T-helper 17 cell (primary cell): ENCODE results near the gene NUP153. TPM values are rescaled to one million over a fixed set of nuclear protein-coding genes. Genes with fewer than 3 reads are reported as not detected.
"Not testable (repeated sequence)": the region's sequence is repeated elsewhere in the genome, so short reads cannot be mapped to it uniquely, and the experiment has no call there.

Source experiments
- ATAC-seq: fragments of 150-1000 bp; cut with Tn5 transposase; 2 replicates; pipeline ENCODE4 v1.10.0; 2021; ENCODE audit warnings: mild to moderate bottlenecking, moderate library complexity
- DNase-seq, 3 donors: peaks; one replicate each; pipeline versions ENCODE4 v3.0.0 to v3.0.0-alpha.2; 2020 to 2021
- H3K9me3 ChIP-seq: one replicate; pipeline ENCODE4 v1.7.0; 2013; ENCODE audit warnings: low read length, mild to moderate bottlenecking; ENCODE audit not compliant: control insufficient read depth, poor library complexity, severe bottlenecking
- H3K27ac Mint-ChIP-seq: one replicate; pipeline ENCODE4 v1.8.0; 2022; ENCODE audit warnings: mild to moderate bottlenecking, moderate library complexity, mixed read lengths
- H3K27me3 Mint-ChIP-seq: one replicate; pipeline ENCODE4 v1.8.0; 2022; ENCODE audit warnings: mixed read lengths
- H3K36me3 Mint-ChIP-seq: one replicate; pipeline ENCODE4 v1.8.0; 2022; ENCODE audit warnings: low read depth, mixed read lengths
- H3K4me1 Mint-ChIP-seq: one replicate; pipeline ENCODE4 v1.8.0; 2022; ENCODE audit warnings: mild to moderate bottlenecking, mixed read lengths
- H3K4me3 Mint-ChIP-seq: one replicate; pipeline ENCODE4 v1.8.0; 2022; ENCODE audit warnings: mild to moderate bottlenecking, moderate library complexity, mixed read lengths
- total RNA-seq, 4 donors: library from RNA in 2 of 4; stranded (reverse) in 2 of 4; gene quantifications; one replicate each; pipeline ENCODE4 v1.2.3 and lab custom pipeline; 2022 to 2026

NUP153 gene
- total RNA-seq, 2 donors from 2014 or later: 63.3 to 66.3 TPM

- no peak overlapping the region for H3K4me3 Mint-ChIP-seq
- H3K27me3 Mint-ChIP-seq: no peaks in the 10 kb centered on the region
- no peaks in the 10 kb centered on the region for H3K4me1 Mint-ChIP-seq
- H3K36me3 Mint-ChIP-seq: no peaks in the 10 kb centered on the region
- no peak for ATAC-seq
- no peak overlapping the region for H3K27ac Mint-ChIP-seq
- H3K9me3 ChIP-seq: no peaks in the 10 kb centered on the region
- no peak for DNase-seq
Observed at GRCh38 chr6:17728551-17729222, 22.0 kb upstream of the NUP153 start.

DNA sequence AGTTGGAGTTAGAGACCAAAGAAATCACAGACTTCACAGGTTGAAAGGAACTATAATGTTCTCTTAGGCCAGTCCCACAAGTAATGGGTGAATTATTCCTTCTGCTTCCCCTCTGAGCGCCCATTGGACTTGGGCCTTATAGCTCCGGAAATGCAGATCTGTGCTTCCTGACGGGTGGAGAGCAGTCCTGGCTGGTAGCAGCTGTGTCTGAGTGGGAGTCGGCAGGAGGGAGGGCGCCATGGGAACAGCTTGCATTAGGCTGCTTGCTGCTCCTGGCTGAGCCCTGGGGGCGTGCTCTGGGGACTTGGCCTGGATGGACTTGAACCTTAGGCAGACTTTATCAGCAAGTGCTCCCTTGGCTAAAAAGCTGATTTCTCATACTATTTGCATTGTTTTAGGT lies 18.4 kb upstream of the NUP153 start:
- peaks cover 2% of the 10 kb centered on the region for H3K36me3 Mint-ChIP-seq
- peaks cover 7% of the 10 kb centered on the region for H3K27me3 Mint-ChIP-seq
- H3K27ac Mint-ChIP-seq: no peak overlapping the region
- no peaks in the 10 kb centered on the region for H3K9me3 ChIP-seq
- H3K4me3 Mint-ChIP-seq: no peak overlapping the region
- ATAC-seq: no peak
- DNase-seq: no peak
- H3K4me1 Mint-ChIP-seq: peaks cover 3% of the 10 kb centered on the region

DNA sequence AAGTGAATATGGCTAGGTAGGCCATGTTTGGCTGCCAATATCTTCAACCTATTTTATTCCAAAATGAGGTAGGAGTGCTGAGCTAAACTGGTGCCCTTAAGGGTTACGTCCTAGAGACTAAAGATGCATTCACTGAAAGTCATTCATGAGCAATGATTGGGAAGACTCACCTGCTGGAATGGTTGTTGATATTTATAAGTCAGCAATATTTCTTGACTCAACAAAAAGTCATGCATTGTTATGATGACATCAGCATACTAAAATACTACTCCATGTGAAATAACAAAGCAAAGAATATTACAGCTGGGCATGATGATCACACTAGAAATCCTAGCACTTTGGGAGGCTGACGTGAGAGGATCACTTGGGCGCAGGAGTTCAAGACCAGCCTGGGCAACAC lies 17.6 kb upstream of the NUP153 start:
- H3K27me3 Mint-ChIP-seq: peaks cover 7% of the 10 kb centered on the region
- ATAC-seq (no peak), DNase-seq (no peak)
- peaks cover 3% of the 10 kb centered on the region for H3K4me1 Mint-ChIP-seq
- no peak overlapping the region for H3K27ac Mint-ChIP-seq
- peaks cover 2% of the 10 kb centered on the region for H3K36me3 Mint-ChIP-seq
- H3K4me3 Mint-ChIP-seq: no peak overlapping the region
- no peaks in the 10 kb centered on the region for H3K9me3 ChIP-seq

- H3K9me3 ChIP-seq: no peaks in the 10 kb centered on the region
- Mint-ChIP-seq H3K4me1 (peaks cover 3% of the 10 kb centered on the region), H3K36me3 (peaks cover 2% of the 10 kb centered on the region), H3K27ac (peak overlapping the region; percentile 74), H3K4me3 (no peak overlapping the region), H3K27me3 (peaks cover 7% of the 10 kb centered on the region)
- DNase-seq (no peak), ATAC-seq (no peak)
Observed at GRCh38 chr6:17721671-17722070, 14.9 kb upstream of the NUP153 start.

- peaks cover 2% of the 10 kb centered on the region for H3K36me3 Mint-ChIP-seq
- peaks cover 7% of the 10 kb centered on the region for H3K27me3 Mint-ChIP-seq
- H3K4me1 Mint-ChIP-seq: peaks cover 11% of the 10 kb centered on the region
- DNase-seq (no peak), ATAC-seq (no peak)
- no peaks in the 10 kb centered on the region for H3K9me3 ChIP-seq
- no peak overlapping the region for H3K27ac Mint-ChIP-seq
- no peak overlapping the region for H3K4me3 Mint-ChIP-seq
Observed at GRCh38 chr6:17719323-17720041, 12.8 kb upstream of the NUP153 start.

DNA sequence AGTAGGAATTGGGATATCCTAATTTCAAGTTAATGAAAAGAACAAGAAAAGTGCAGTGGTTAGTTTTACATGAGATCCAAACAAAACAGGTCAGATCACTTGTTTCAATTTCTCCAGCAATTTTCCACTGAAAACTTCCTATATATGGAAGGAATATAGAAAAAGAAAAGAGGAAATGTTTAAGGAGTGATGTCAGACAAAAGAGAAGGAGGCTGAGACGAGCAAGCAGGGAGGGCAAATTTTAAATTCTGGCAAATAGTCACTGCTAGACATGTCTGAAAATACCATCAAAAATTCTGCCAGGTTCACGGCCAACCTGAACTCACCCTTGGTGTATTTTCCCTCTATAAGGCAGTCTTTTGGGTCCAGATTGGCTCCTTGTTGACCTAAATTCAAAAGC lies 9.5 kb upstream of the NUP153 start:
- Mint-ChIP-seq H3K36me3 (no peaks in the 10 kb centered on the region), H3K27ac (no peak overlapping the region), H3K27me3 (no peaks in the 10 kb centered on the region), H3K4me3 (no peak overlapping the region), H3K4me1 (peaks cover 11% of the 10 kb centered on the region)
- DNase-seq: no peak
- H3K9me3 ChIP-seq: no peaks in the 10 kb centered on the region
- no peak for ATAC-seq

DNA sequence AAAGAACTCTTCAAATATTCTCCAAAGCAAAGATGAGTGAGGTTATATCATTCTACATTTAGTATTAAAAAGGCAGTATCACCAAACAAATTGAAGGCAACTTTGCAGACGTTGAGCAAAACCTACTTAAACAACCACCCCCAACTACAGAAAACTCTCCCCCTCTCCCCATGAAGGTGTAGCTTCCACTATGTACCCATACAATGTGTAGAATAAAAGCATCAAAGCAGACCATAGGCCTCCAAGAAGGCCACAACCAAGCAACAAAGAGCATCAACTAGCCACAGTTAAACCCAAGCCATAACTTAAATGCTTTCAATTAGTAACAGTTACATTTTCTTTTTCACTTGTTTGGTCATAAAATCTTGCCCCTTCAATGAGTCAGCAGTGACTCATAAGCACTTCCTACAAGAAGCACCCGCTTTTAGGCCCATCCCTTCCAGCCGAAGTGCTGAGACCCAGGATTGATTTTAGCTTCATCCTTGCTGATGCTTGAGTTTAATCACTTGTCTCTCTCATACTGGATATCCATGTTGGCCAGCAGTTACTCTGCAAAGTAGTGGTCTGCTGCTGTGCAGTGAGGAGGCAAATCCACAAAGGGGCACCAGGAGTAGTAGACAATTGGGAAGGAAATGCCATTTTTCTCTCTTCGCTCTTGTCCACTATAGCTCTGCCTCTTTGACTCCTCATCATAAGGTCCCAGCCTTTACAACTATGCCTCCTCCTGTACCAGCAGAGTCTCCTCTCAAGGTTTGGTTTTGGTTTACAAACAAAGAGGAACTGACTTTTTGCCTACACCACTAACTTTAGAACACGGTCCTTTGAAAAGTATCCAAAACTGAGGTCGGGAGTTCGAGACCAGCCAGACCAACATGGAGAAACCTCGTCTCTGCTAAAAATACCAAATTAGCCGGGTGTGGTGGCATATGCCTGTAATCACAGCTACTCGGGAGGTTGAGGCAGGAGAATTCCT lies 8.4 kb upstream of the NUP153 start:
- DNase-seq (no peak), ATAC-seq (peak; percentile 57)
- H3K27me3 Mint-ChIP-seq: no peaks in the 10 kb centered on the region
- no peaks in the 10 kb centered on the region for H3K36me3 Mint-ChIP-seq
- H3K4me3 Mint-ChIP-seq: no peak overlapping the region
- peaks cover 11% of the 10 kb centered on the region for H3K4me1 Mint-ChIP-seq
- H3K27ac Mint-ChIP-seq: no peak overlapping the region
- no peaks in the 10 kb centered on the region for H3K9me3 ChIP-seq

- DNase-seq (no peak), ATAC-seq (no peak)
- H3K4me1 Mint-ChIP-seq: peaks cover 11% of the 10 kb centered on the region
- H3K27me3 Mint-ChIP-seq: no peaks in the 10 kb centered on the region
- H3K4me3 Mint-ChIP-seq: no peak overlapping the region
- no peaks in the 10 kb centered on the region for H3K36me3 Mint-ChIP-seq
- no peaks in the 10 kb centered on the region for H3K9me3 ChIP-seq
- H3K27ac Mint-ChIP-seq: peak overlapping the region; percentile 41
Observed at GRCh38 chr6:17714177-17714576, 7.5 kb upstream of the NUP153 start.

GRCh38 chr6:17712576-17712975 lies 5.9 kb upstream of the NUP153 start:
- DNase-seq (no peak), ATAC-seq (no peak)
- no peak overlapping the region for H3K4me3 Mint-ChIP-seq
- H3K27ac Mint-ChIP-seq: no peak overlapping the region
- peaks cover 2% of the 10 kb centered on the region for H3K36me3 Mint-ChIP-seq
- no peaks in the 10 kb centered on the region for H3K9me3 ChIP-seq
- H3K27me3 Mint-ChIP-seq: no peaks in the 10 kb centered on the region
- H3K4me1 Mint-ChIP-seq: peaks cover 11% of the 10 kb centered on the region

GRCh38 chr6:17710331-17710730 lies 3.6 kb upstream of the NUP153 start:
- Mint-ChIP-seq H3K4me3 (no peak overlapping the region), H3K27ac (no peak overlapping the region), H3K36me3 (peaks cover 4% of the 10 kb centered on the region), H3K4me1 (peaks cover 19% of the 10 kb centered on the region), H3K27me3 (no peaks in the 10 kb centered on the region)
- ATAC-seq: no peak
- H3K9me3 ChIP-seq: no peaks in the 10 kb centered on the region
- no peak for DNase-seq

DNA sequence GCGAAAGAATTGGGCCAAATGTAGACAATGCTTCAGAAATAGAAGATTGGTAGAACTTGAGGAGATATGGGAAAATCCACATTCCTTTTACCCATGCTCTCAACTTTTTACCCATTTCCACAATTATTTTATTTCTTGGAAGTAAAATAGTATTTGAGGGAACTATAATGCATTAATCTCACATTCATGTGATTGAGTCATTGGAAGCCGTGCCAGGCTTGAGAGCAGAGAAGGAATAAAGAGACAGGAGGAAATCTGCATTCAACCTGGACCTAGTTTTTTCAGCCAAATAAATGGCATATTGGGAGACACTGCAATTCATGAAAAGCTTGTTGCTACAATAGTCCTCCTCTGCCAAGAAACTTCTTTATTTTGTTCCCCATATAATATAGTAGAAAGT lies 2.8 kb upstream of the NUP153 start:
- H3K4me3 Mint-ChIP-seq: no peak overlapping the region
- H3K36me3 Mint-ChIP-seq: peaks cover 4% of the 10 kb centered on the region
- H3K9me3 ChIP-seq: no peaks in the 10 kb centered on the region
- H3K4me1 Mint-ChIP-seq: peaks cover 14% of the 10 kb centered on the region
- DNase-seq (no peak), ATAC-seq (no peak)
- no peak overlapping the region for H3K27ac Mint-ChIP-seq
- H3K27me3 Mint-ChIP-seq: no peaks in the 10 kb centered on the region

DNA sequence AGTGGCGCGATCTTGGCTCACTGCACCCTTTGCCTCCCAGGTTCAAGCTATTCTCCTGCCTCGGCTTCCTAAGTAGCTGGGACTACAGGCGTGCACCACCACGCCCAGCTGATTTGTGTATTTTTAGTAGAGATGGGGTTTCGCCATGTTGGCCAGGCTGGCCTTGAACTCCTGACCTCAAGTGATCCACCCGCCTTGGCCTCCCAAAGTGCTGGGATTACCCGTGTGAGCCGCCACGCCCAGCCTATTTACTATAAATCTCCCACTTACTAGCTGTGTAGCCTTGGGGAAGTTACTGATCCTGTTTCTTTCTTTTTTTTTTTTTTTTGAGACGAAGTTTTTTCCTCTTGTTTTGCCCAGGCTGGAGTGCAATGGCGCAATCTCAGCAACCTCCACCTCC lies 1.3 kb upstream of the NUP153 start:
- not testable (repeated sequence) for ATAC-seq, DNase-seq, H3K9me3 ChIP-seq, H3K27me3 Mint-ChIP-seq, H3K36me3 Mint-ChIP-seq
- Mint-ChIP-seq H3K27ac (peak overlapping the region; percentile 39), H3K4me1 (peaks cover 20% of the 10 kb centered on the region), H3K4me3 (peak overlapping the region; percentile 31)

- Mint-ChIP-seq H3K36me3 (peaks cover 4% of the 10 kb centered on the region), H3K4me1 (peaks cover 24% of the 10 kb centered on the region), H3K27ac (peak overlapping the region; percentile 94), H3K4me3 (peak overlapping the region; percentile 95), H3K27me3 (no peaks in the 10 kb centered on the region)
- no peaks in the 10 kb centered on the region for H3K9me3 ChIP-seq
- DNase-seq (no peak), ATAC-seq (no peak)
Observed at GRCh38 chr6:17707371-17707651, 586 bp upstream of the NUP153 start.
